ENCODE data around the gene ARMC3.

DNA sequence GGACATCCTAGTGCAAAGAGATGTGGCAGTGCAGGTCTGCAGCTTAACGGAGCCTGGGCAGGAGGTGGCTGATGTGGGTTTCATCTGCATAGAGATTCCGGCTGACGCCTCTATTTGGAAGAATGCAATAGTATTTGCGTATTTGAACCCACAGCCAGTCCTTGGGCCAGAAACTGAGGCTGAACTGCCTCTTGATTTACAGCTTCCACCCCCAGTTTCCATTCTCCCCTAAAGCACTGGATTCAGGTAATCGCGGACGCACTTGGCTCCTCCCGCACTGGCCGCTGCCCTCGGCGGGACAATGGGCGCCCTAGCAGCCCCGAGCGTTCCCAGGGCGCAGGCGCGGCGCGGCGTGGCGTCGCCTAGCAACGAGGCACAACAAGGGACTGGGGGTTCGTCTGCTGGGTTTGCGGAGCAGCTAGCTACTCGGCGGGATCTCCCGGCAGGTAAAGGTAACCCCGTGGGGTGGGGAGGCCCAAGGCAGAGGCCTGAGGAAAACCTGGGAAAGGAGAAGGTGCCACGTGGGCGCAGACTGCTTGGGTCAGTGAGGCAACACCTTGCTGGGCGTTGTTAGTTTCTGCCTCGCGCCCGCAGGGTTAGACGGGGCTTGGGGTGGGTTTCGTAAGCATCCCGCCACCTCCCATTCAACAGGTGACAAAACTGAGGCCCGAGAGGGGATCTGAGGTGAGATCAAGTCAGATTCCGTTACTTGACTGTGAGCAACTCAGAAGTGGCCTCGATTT is at the start of gene ARMC3:
- TF ChIP-seq CTCF (conservative IDR thresholded peaks at IDR 0.05 in 1 of 2, IDR thresholded peaks at IDR 0.05 in 1 of 2; ENCODE audit: extremely low read depth in 1 of 2, insufficient read depth in 1 of 2, low read depth in 1 of 2, low read length in 2 of 2) (no peak), EZH2 (IDR thresholded peaks at IDR 0.05; ENCODE audit: borderline replicate concordance, low read length) (no peak)

Data from mammary epithelial cell (primary cell).